Activated CD8-positive, alpha-beta T cell treated with anti-CD3 and anti-CD28 coated beads for 36 hours (primary cell): ENCODE data around the gene EIF2B4. TPM values are rescaled to one million over a fixed set of nuclear protein-coding genes. Genes with fewer than 3 reads are reported as not detected.

Experiments
- ATAC-seq: fragments of 200-7000 bp; cut with Tn5 transposase; one replicate; pipeline ENCODE4 v1.10.0; 2021; ENCODE audit warnings: mild to moderate bottlenecking, moderate library complexity
- CTCF ChIA-PET: fragments of 350-600 bp; sonication (Branson Sonifier 250); formaldehyde crosslinking; loops from one replicate; lab custom pipeline; 2021; ENCODE audit warnings: antibody characterized with exemption; lab: Charles Lee
- POLR2A ChIA-PET: fragments of 350-600 bp; sonication (Branson Sonifier 250); formaldehyde crosslinking; loops from one replicate; lab custom pipeline; 2021; ENCODE audit warnings: antibody characterized with exemption; lab: Charles Lee
- DNase-seq: peaks from one replicate; pipeline ENCODE4 v3.0.0-alpha.2; 2020
- H3K27ac Mint-ChIP-seq: one replicate; pipeline ENCODE4 v1.8.0; 2021; ENCODE audit warnings: mild to moderate bottlenecking, mixed read lengths
- H3K27me3 Mint-ChIP-seq: one replicate; pipeline ENCODE4 v1.8.0; 2021; ENCODE audit warnings: mixed read lengths
- H3K36me3 Mint-ChIP-seq: one replicate; pipeline ENCODE4 v1.8.0; 2021; ENCODE audit warnings: low read depth, mixed read lengths
- H3K4me1 Mint-ChIP-seq: one replicate; pipeline ENCODE4 v1.8.0; 2021; ENCODE audit warnings: low read depth, mixed read lengths
- H3K4me3 Mint-ChIP-seq: one replicate; pipeline ENCODE4 v1.8.0; 2021; ENCODE audit warnings: mild to moderate bottlenecking, moderate library complexity, mixed read lengths
- H3K9me3 Mint-ChIP-seq: one replicate; pipeline ENCODE4 v1.8.0; 2021; ENCODE audit warnings: mixed read lengths
- intact Hi-C: fragments of 100-400 bp; cut with micrococcal nuclease; formaldehyde crosslinking; loops from one replicate; pipeline ENCODE4 v1.10.0; 2022
- total RNA-seq, 2 experiments: library from RNA; stranded (reverse); gene quantifications; one replicate each; pipeline ENCODE4 v1.2.3, GENCODE V29; 2021
- TF ChIP-seq, protein P1 (sequence below): fragments of 200-600 bp; IDR thresholded peaks from one replicate; pipeline ENCODE4 v1.8.0; 2022; ENCODE audit warnings: antibody characterized with exemption, mild to moderate bottlenecking

Gene EIF2B4
- total RNA-seq: 10 to 100 TPM; 29.2 to 30.4 TPM

DNA sequence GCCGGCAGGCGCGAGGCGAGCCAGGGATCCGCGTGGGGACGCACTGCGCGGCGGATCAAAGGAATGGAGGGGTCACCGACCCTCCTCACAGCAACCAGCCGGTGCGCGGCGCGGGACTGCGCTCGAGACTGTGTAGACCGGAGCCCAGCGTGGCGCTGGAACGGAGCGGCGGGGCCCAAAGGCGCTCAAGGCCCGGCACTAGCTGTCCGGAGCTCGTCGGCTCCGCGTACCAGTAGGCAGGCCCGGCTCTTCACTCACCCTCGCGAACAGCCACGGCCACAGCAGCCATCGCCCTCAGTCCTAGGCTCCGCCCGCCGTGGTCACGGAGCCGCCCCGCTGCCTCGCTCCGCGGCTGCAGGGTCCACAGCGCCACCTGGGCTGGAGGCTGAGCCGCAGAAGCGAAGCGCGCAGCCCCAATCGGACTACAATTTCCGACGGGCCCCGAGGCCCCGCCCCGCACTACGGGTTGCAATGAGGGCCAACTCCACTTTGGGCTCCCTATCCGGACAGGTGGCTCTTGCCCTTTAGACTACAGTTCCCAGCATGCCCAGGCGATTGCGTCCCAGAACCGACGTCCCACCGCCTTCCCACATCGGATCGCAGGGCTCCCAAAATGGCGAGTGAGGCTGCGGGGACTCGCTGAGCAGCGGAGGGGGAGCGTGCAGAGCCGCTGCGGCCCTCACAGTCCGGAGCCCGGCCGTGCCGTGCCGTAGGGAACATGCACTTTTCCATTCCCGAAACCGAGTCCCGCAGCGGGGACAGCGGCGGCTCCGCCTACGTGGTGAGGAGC lies at the start of gene EIF2B4, which contains the start of gene SNX17:
EIF2B4 (minus strand) TSS at position 313 of the 790 bp plus-strand sequence; CDS start at position 289, 24 bp downstream.
SNX17 (plus strand) TSS at position 591 of the 790 bp plus-strand sequence; CDS start at position 719, 128 bp downstream.
- ChIA-PET POLR2A (interaction anchor here (0.6 to 8.0 kb wide), 16 partner anchors 10 to 293 kb away, joined by 3 to 84 read pairs (median 4); partner anchors contain the start of genes GTF3C2, MPV17, NRBP1 and PPM1G), CTCF (interaction anchor here (0.7 to 3.7 kb wide), 13 partner anchors 9 to 313 kb away, joined by 3 to 15 read pairs (median 4); partner anchors contain the start of genes GTF3C2, MPV17, PPM1G and ZNF513)
- TF ChIP-seq, protein P1, sequence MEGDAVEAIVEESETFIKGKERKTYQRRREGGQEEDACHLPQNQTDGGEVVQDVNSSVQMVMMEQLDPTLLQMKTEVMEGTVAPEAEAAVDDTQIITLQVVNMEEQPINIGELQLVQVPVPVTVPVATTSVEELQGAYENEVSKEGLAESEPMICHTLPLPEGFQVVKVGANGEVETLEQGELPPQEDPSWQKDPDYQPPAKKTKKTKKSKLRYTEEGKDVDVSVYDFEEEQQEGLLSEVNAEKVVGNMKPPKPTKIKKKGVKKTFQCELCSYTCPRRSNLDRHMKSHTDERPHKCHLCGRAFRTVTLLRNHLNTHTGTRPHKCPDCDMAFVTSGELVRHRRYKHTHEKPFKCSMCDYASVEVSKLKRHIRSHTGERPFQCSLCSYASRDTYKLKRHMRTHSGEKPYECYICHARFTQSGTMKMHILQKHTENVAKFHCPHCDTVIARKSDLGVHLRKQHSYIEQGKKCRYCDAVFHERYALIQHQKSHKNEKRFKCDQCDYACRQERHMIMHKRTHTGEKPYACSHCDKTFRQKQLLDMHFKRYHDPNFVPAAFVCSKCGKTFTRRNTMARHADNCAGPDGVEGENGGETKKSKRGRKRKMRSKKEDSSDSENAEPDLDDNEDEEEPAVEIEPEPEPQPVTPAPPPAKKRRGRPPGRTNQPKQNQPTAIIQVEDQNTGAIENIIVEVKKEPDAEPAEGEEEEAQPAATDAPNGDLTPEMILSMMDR: peak; percentile 68
- H3K4me1 Mint-ChIP-seq: peaks cover 28% of the 10 kb centered on the region
- peak within 1 kb of the TSS; percentile 95 for H3K27ac Mint-ChIP-seq
- H3K9me3 Mint-ChIP-seq: no peaks in the 10 kb centered on the region
- H3K36me3 Mint-ChIP-seq: peaks cover 30% of the 10 kb centered on the region
- peak; percentile 99 for DNase-seq
- intact Hi-C loops: loop anchor here (2.0 kb wide), 1 partner anchor 13 kb away; the partner anchor contains the start of gene GTF3C2
- ATAC-seq: peak; percentile 93
- H3K4me3 Mint-ChIP-seq: peak within 1 kb of the TSS; percentile 89
- H3K27me3 Mint-ChIP-seq: no peaks in the 10 kb centered on the region

DNA sequence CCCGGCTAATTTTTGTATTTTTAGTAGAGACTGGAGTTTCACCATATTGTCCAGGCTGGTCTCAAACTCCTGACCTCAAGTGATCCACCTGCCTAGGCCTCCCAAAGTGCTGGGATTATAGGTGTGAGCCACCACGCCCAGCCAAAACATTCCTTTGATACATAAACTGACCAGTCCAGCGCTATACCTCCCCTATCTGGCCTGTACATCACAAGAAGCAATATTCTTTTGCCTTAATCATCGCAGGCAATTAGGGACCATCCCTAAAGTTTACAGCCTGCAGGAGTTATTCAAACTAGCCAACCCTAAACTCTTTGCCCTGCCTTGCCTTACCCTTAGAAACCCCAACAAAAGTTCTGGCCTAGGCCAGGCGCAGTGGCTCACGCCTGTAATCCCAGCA lies 46.0 kb upstream of the EIF2B4 start:
- ChIA-PET CTCF (no interaction called here), POLR2A (interaction anchor here (0.7 to 1.2 kb wide), 2 partner anchors 12 to 237 kb away, joined by 3 to 4 read pairs; no protein-coding TSS in a partner anchor)
- TF ChIP-seq, protein P1: no peak
- H3K27me3 Mint-ChIP-seq: peaks cover 2% of the 10 kb centered on the region
- peaks cover 2% of the 10 kb centered on the region for H3K9me3 Mint-ChIP-seq
- H3K4me3 Mint-ChIP-seq: no peak overlapping the region
- no peaks in the 10 kb centered on the region for H3K4me1 Mint-ChIP-seq
- H3K27ac Mint-ChIP-seq: no peak overlapping the region
- DNase-seq (no peak), ATAC-seq (no peak)
- intact Hi-C loops: no loop called here
- H3K36me3 Mint-ChIP-seq: no peaks in the 10 kb centered on the region

DNA sequence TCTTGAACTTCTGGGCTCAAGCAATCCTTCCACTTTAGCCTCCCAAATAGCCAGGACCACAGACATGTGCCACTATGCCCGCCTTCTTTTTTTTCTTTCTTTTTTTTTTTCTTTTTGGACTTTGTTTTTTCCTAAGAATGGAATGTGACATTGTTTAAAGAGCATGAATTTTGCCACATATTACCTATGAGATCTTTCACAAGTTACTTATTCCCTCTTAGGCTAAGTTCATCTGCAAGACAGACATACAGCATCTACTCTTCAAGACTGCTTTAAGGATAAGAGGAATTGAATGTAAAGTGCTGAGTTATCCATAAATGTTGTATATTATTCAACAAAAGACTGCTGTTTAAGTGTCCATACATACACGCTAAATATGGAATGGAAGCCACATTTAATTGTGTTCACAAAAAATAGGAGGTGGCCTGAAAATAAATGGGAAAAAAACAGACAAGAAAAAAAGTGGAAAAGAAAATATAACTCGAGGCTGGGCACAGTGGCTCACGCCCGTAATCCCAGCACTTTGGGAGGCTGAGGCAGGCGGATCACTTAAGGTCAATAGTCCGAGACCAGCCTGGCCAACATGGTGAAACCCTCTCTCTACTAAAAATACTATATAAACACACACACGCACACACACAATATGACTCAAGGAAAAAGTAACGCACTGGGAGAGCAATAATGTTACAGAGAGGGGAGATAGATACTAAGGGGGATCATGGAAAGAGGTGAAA lies 42.4 kb upstream of the EIF2B4 start:
- CTCF ChIA-PET: no interaction called here
- ATAC-seq (no peak), DNase-seq (no peak)
- TF ChIP-seq, protein P1: no peak
- Mint-ChIP-seq H3K27ac (no peak overlapping the region), H3K4me1 (peaks cover 14% of the 10 kb centered on the region), H3K27me3 (peaks cover 2% of the 10 kb centered on the region), H3K9me3 (peaks cover 2% of the 10 kb centered on the region), H3K36me3 (peaks cover 6% of the 10 kb centered on the region), H3K4me3 (no peak overlapping the region)
- POLR2A ChIA-PET: no interaction called here
- intact Hi-C loops: no loop called here

DNA sequence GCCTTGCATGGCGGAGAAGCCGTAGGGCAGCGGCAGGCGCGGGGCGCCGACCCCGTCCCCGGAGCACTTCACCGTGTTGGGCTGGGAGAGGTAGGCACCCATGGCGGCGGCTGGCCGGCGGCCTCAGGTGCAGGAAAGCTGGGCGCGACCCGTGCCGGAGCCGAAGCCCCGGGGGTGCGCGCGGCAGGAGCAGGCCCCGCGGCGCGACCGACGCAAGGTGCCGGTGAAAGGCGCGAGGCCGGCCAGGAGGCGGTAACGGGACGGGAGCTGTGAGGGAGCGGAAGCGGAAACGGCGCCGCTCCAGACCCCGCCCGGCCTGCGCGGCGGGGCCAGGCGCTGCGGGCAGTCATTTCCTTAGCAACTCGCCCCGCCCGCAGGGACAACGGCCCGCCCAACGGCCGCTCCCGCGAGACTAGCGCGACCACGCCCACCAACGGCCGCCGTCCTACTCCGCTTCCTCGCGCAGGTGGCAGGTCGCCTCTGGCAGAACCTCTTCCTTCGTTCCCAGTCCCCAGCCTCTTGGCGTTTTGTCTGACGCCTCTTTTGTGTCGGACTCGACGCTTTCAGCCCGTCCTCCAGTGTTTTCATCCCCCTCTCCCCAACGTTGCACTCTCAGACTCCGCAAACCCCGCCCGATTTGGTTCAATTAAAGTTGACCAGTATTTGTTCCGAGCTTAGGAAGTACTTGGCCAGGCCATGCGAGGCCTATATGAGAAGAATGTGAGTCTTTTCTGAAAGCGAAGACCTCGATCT lies 39.4 kb upstream of the EIF2B4 start, which contains the start of gene PPM1G:
PPM1G (minus strand) TSS at position 271 of the 753 bp plus-strand sequence; CDS start at position 102, 169 bp downstream.
- peak within 1 kb of the TSS; percentile 90 for H3K27ac Mint-ChIP-seq
- peaks cover 36% of the 10 kb centered on the region for H3K4me1 Mint-ChIP-seq
- DNase-seq (peak; percentile 96), ATAC-seq (peak; percentile 98)
- intact Hi-C loops: no loop called here
- CTCF ChIA-PET: interaction anchor here (0.7 to 2.2 kb wide), 7 partner anchors 11 to 274 kb away, joined by 3 to 19 read pairs (median 3); partner anchors contain the start of gene NRBP1
- H3K27me3 Mint-ChIP-seq: peaks cover 2% of the 10 kb centered on the region
- peaks cover 2% of the 10 kb centered on the region for H3K9me3 Mint-ChIP-seq
- POLR2A ChIA-PET: interaction anchor here (0.6 to 4.8 kb wide), 25 partner anchors 8 to 1205 kb away, joined by 3 to 37 read pairs (median 4); partner anchors contain the start of genes CCDC121, EIF2B4, GTF3C2 and MPV17
- H3K36me3 Mint-ChIP-seq: peaks cover 19% of the 10 kb centered on the region
- H3K4me3 Mint-ChIP-seq: peak within 1 kb of the TSS; percentile 86
- TF ChIP-seq, protein P1: no peak
